GM23248 (cell line): ENCODE results near the gene ARMC8. TPM values are rescaled to one million over a fixed set of nuclear protein-coding genes. Genes with fewer than 3 reads are reported as not detected.

Experiments
- DNase-seq: peaks from one replicate; pipeline ENCODE4 v3.0.0-alpha.2; 2015
- H2AFZ ChIP-seq: fragments of 200-600 bp; sonication (generic); 2 replicates; pipeline ENCODE4 v1.6.1; 2016; ENCODE audit warnings: antibody characterized with exemption
- H3F3A ChIP-seq: fragments of 200-600 bp; sonication (generic); 2 replicates; pipeline ENCODE4 v1.6.1; 2016; ENCODE audit warnings: mild to moderate bottlenecking, antibody characterized with exemption, mixed run types; ENCODE audit not compliant: insufficient read depth
- H3K27ac ChIP-seq: fragments of 200-600 bp; sonication (generic); 2 replicates; pipeline ENCODE4 v1.5.1; 2016; ENCODE audit warnings: mild to moderate bottlenecking
- H3K27me3 ChIP-seq: fragments of 200-600 bp; sonication (generic); replicated peaks from 2 replicates; pipeline ENCODE4 v1.6.1; 2016; ENCODE audit warnings: mild to moderate bottlenecking; ENCODE audit not compliant: insufficient read depth
- H3K36me3 ChIP-seq: fragments of 200-600 bp; sonication (generic); 2 replicates; pipeline ENCODE4 v1.6.1; 2016; ENCODE audit warnings: low read depth, mild to moderate bottlenecking
- H3K4me1 ChIP-seq: fragments of 200-600 bp; sonication (generic); 2 replicates; pipeline ENCODE4 v1.6.1; 2016; ENCODE audit warnings: mild to moderate bottlenecking; ENCODE audit not compliant: insufficient read depth
- H3K4me2 ChIP-seq: fragments of 200-600 bp; sonication (generic); one replicate; pipeline ENCODE4 v1.6.1; 2016; ENCODE audit warnings: mild to moderate bottlenecking; ENCODE audit not compliant: unreplicated experiment
- H3K4me3 ChIP-seq: fragments of 200-600 bp; sonication (generic); 2 replicates; pipeline ENCODE4 v1.5.1; 2016; ENCODE audit warnings: mild to moderate bottlenecking
- H3K79me2 ChIP-seq: fragments of 200-600 bp; sonication (generic); 2 replicates; pipeline ENCODE4 v1.6.1; 2016; ENCODE audit warnings: mild to moderate bottlenecking; ENCODE audit not compliant: insufficient read depth
- H3K9ac ChIP-seq: fragments of 200-600 bp; sonication (generic); 2 replicates; pipeline ENCODE4 v1.6.1; 2016; ENCODE audit warnings: mild to moderate bottlenecking
- H3K9me2 ChIP-seq: fragments of 200-600 bp; sonication (generic); 2 replicates; pipeline ENCODE4 v1.6.1; 2016; ENCODE audit warnings: mixed run types, mild to moderate bottlenecking, moderate library complexity; ENCODE audit not compliant: insufficient read depth
- H3K9me3 ChIP-seq: fragments of 200-600 bp; sonication (generic); one replicate; pipeline ENCODE4 v1.6.1; 2017; ENCODE audit warnings: low read depth
- H4K20me1 ChIP-seq: fragments of 200-600 bp; sonication (generic); 2 replicates; pipeline ENCODE4 v1.6.0; 2016; ENCODE audit not compliant: insufficient read depth
- EZH2 ChIP-seq: fragments of 200-600 bp; sonication (generic); IDR thresholded peaks from 2 replicates; pipeline ENCODE4 v1.6.1; 2018; ENCODE audit warnings: antibody characterized with exemption, mild to moderate bottlenecking; ENCODE audit not compliant: insufficient read depth, poor library complexity, severe bottlenecking
- EZH2phosphoT487 ChIP-seq: fragments of 200-600 bp; sonication (generic); IDR thresholded peaks from 2 replicates; pipeline ENCODE4 v1.6.1; 2018; ENCODE audit warnings: antibody characterized with exemption, moderate library complexity, mild to moderate bottlenecking, low read depth; ENCODE audit not compliant: insufficient read depth
- WGBS, 2 experiments: methylation state at CpG; one replicate each; pipeline ENCODE4 v1.1.6; 2015 to 2017; ENCODE audit warnings: low lambda C conversion rate in 2 of 2, low coverage in 1 of 2; ENCODE audit errors: missing lambda C conversion rate in 2 of 2; 5-methylcytosine and 5-hydroxymethylcytosine counted together
- in situ Hi-C: fragments of 300-500 bp; cut with MboI; formaldehyde crosslinking; loops from 2 replicates; pipeline ENCODE4 v1.15.0; 2020
- polyA plus RNA-seq: library from polyadenylated mRNA; unstranded; fragments of >200 nt; fragmentation: Nextera tagmentation; extraction: Ambion mirVana; gene quantifications from 2 replicates; pipeline ENCODE4 v1.2.1, GENCODE V29; 2016
- total RNA-seq: library from RNA; depleted of rRNA; stranded (reverse); fragments of >200 nt; shearing (Covaris generic); gene quantifications from 2 replicates; pipeline ENCODE4 v1.2.3, GENCODE V29; 2014

Gene ARMC8
- total and polyA plus RNA-seq, 2 experiments from 2014 or later = 30.1 to 32.9 TPM

DNA sequence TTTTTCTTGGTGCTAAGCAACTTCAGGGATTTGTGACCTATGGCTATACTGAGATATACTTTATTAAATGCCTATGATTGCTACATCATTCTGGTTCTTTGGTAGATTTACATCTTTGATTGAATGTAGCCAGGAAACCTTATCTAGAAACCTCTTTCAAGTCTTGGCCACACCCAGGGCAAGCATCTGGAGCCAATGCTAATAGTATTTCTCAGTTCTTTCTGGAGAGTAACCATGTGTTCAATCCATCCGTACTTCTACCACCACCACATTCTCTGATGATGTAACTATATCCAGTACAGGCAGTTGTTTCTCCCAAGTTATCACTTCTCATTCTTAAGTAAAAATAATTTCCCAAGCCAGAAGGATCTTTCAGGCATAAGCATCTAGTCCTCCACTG lies 73.5 kb downstream of the ARMC8 start:
- H3K79me2 ChIP-seq = no peaks in the 10 kb centered on the region
- H2AFZ ChIP-seq = no peak overlapping the region
- H4K20me1 ChIP-seq = no peaks in the 10 kb centered on the region
- H3K9me2 ChIP-seq = no peaks in the 10 kb centered on the region
- H3K4me3 ChIP-seq = no peak overlapping the region
- no peak for DNase-seq
- H3K4me2 ChIP-seq = no peak overlapping the region
- H3K27ac ChIP-seq = no peak overlapping the region
- H3F3A ChIP-seq = no peaks in the 10 kb centered on the region
- no peaks in the 10 kb centered on the region for H3K4me1 ChIP-seq
- no peaks in the 10 kb centered on the region for H3K9me3 ChIP-seq
- H3K36me3 ChIP-seq = peaks cover 10% of the 10 kb centered on the region
- TF ChIP-seq EZH2 (no peak), EZH2phosphoT487 (no peak)
- H3K27me3 ChIP-seq = no peaks in the 10 kb centered on the region
- no peak overlapping the region for H3K9ac ChIP-seq
- 70 to 82% methylated on average over 1 of the region's 1 CpG for WGBS, 2 experiments
- in situ Hi-C loops = no loop called here

DNA sequence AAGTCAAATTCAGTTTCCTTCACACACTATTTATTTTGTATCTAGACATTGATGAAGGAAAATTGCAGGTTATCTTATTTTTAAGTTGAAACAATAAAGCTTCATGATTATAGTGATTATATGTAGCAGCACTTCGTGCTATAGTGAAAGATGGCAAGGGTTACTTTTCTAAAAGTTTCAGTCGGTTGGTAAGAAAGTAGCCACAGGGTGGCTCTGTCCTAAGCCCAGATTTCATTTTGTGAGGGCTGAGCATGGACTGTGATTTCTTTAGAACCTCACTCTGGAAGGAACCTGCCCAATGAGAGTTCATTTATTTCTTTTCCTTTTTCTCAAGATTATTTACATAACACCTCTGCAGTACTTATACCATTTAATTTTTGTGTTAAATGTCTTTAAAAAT lies 76.0 kb downstream of the ARMC8 start:
- no peak for DNase-seq
- Histone ChIP-seq H3K4me2 (no peak overlapping the region), H3K79me2 (no peaks in the 10 kb centered on the region), H4K20me1 (no peaks in the 10 kb centered on the region), H3F3A (no peaks in the 10 kb centered on the region), H3K27ac (no peak overlapping the region), H3K9me2 (no peaks in the 10 kb centered on the region), H2AFZ (no peak overlapping the region), H3K36me3 (peaks cover 10% of the 10 kb centered on the region), H3K9me3 (no peaks in the 10 kb centered on the region), H3K9ac (no peak overlapping the region), H3K27me3 (no peaks in the 10 kb centered on the region), H3K4me1 (no peaks in the 10 kb centered on the region), H3K4me3 (no peak overlapping the region)
- TF ChIP-seq EZH2 = no peak
- no peak for TF ChIP-seq EZH2phosphoT487
- in situ Hi-C loops = no loop called here
- 34 to 36% methylated on average over 2 of the region's 2 CpGs for WGBS, 2 experiments

DNA sequence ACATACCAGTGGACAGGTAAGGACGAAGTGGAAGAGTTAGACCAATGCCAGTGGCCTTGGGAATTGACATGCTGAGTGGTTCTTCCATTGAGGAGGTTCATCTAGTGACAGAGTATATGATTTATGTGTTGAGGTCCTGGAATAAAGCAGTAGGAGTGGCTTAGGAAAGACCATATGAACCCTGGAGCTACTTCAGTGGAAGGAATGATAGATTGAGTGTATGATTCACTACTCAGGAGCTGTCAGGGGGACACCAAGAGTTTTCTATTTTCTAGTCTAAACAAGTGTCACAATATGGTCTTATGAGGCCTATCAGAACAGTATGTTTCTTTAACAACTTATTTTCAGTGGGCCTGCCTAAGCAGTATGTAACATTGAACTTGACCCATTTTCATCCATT lies 78.6 kb downstream of the ARMC8 start:
- no peak overlapping the region for H3K27ac ChIP-seq
- 90% methylated on average over 1 of the region's 1 CpG for WGBS, 2 experiments
- H3K4me3 ChIP-seq = no peak overlapping the region
- H3K9me3 ChIP-seq = no peaks in the 10 kb centered on the region
- no peaks in the 10 kb centered on the region for H3K9me2 ChIP-seq
- H3K79me2 ChIP-seq = no peaks in the 10 kb centered on the region
- in situ Hi-C loops = no loop called here
- H4K20me1 ChIP-seq = no peaks in the 10 kb centered on the region
- no peak overlapping the region for H2AFZ ChIP-seq
- no peaks in the 10 kb centered on the region for H3F3A ChIP-seq
- no peak for DNase-seq
- no peak for TF ChIP-seq EZH2
- no peak for TF ChIP-seq EZH2phosphoT487
- no peak overlapping the region for H3K9ac ChIP-seq
- H3K36me3 ChIP-seq = peaks cover 15% of the 10 kb centered on the region
- H3K4me1 ChIP-seq = no peaks in the 10 kb centered on the region
- H3K4me2 ChIP-seq = no peak overlapping the region
- no peaks in the 10 kb centered on the region for H3K27me3 ChIP-seq

DNA sequence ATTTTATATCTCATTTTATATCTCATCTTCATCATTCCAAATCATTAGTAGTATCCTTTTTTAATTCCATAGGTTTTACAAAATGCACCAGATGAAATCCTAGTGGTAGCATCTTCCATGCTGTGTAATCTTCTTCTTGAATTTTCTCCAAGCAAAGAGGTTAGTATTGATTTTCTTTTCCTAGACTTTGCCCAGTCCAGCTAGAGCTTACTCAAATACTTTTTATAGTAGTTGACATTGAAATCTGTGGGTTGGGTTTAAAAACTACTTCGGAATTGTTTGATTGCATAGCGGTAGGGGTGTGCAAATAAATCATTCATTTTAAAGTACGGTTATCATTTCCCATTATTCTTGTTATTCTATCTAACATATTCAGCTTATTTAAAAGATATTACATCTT lies 80.0 kb downstream of the ARMC8 start:
- Histone ChIP-seq H3F3A (no peaks in the 10 kb centered on the region), H3K9me3 (no peaks in the 10 kb centered on the region)
- no peak for TF ChIP-seq EZH2
- no peak for TF ChIP-seq EZH2phosphoT487

DNA sequence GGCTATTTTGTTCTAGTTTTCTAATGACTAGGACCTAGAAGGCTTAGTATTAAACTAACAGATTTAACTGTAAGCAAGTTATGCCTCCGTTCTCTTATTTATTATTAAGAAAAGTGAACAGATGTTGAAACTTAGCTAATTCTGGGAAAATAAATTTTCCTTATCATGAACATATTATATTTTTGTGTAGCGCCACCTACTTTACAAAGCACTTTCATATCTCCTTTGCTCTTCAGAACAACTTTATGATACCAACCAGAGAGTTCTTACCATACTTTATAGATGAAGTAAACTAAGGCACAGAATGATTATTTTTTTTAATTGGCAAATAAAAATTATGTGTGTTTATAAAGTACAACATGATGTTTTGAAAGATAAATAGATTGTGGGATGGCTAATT lies 83.1 kb downstream of the ARMC8 start:
- Histone ChIP-seq H3K27me3 (no peaks in the 10 kb centered on the region), H3F3A (no peaks in the 10 kb centered on the region), H3K27ac (no peak overlapping the region), H3K36me3 (peaks cover 18% of the 10 kb centered on the region), H3K9me3 (no peaks in the 10 kb centered on the region), H3K9me2 (no peaks in the 10 kb centered on the region), H2AFZ (no peak overlapping the region), H3K79me2 (no peaks in the 10 kb centered on the region), H3K4me1 (no peaks in the 10 kb centered on the region), H3K4me3 (no peak overlapping the region), H3K9ac (no peak overlapping the region), H3K4me2 (no peak overlapping the region), H4K20me1 (no peaks in the 10 kb centered on the region)
- TF ChIP-seq EZH2 (no peak), EZH2phosphoT487 (no peak)
- in situ Hi-C loops = no loop called here
- no peak for DNase-seq
- 81 to 82% methylated on average over 2 of the region's 2 CpGs for WGBS, 2 experiments

More for the DNA sequence above, 80.0 kb downstream of the ARMC8 start:
- Histone ChIP-seq H3K4me2 (no peak overlapping the region), H3K27ac (no peak overlapping the region), H3K79me2 (no peaks in the 10 kb centered on the region), H4K20me1 (no peaks in the 10 kb centered on the region), H3K4me3 (no peak overlapping the region), H3K4me1 (no peaks in the 10 kb centered on the region), H3K36me3 (peaks cover 15% of the 10 kb centered on the region), H3K27me3 (no peaks in the 10 kb centered on the region), H3K9me2 (no peaks in the 10 kb centered on the region), H2AFZ (no peak overlapping the region), H3K9ac (no peak overlapping the region)
- DNase-seq = no peak
- in situ Hi-C loops = no loop called here
- 96 to 97% methylated on average over 3 of the region's 3 CpGs for WGBS, 2 experiments
